ENCODE results near the gene DLGAP4. TPM values are rescaled to one million over a fixed set of nuclear protein-coding genes. Genes with fewer than 3 reads are reported as not detected.

The DLGAP4 gene
- total and polyA plus RNA-seq, 10 of the 15 experiments (the other 5 are each of a cell fraction or from before 2014, with no cell fraction given), result 0.42 to 43.3 (median 19.0) TPM

DNA sequence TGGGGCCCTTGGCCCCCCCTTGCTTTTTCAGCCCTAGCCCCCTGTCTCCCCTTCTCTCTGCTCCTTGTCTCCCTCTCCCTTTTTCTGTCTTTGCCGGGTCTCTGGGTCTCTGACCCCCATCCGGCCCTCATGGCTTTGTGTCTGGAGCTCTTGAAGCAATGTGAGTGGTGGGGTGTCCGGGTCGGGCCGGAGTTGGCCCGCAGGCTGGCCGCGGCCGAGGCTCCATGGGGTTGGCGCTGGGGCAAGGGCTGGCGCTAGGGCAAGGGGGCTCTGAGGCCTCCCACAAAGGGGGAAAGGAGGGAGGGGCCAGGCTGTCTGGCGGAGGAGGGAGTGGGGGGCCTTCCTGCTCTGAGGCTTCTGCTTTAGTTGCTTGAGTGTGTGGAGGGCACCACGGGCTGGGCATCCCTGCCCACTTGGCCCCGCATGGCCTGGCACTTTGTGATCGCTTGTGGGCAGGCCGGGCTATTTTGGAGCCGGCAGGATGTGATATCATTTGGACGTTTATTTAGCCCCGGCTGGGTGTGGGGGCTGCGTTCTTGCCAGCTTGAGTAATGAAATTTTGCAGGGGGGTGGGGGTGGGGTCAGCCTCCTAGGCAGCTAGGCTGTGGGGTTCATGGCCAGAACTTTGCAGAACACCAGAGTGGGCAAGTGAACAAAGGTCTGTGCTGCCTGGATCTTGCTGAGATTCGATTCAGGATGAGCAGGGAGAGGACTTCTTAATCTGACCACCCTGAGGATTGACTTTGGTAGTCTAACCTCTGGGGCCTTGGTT, 156.5 kb downstream of the DLGAP4 start (continued):
- TF ChIP-seq, protein P1, sequence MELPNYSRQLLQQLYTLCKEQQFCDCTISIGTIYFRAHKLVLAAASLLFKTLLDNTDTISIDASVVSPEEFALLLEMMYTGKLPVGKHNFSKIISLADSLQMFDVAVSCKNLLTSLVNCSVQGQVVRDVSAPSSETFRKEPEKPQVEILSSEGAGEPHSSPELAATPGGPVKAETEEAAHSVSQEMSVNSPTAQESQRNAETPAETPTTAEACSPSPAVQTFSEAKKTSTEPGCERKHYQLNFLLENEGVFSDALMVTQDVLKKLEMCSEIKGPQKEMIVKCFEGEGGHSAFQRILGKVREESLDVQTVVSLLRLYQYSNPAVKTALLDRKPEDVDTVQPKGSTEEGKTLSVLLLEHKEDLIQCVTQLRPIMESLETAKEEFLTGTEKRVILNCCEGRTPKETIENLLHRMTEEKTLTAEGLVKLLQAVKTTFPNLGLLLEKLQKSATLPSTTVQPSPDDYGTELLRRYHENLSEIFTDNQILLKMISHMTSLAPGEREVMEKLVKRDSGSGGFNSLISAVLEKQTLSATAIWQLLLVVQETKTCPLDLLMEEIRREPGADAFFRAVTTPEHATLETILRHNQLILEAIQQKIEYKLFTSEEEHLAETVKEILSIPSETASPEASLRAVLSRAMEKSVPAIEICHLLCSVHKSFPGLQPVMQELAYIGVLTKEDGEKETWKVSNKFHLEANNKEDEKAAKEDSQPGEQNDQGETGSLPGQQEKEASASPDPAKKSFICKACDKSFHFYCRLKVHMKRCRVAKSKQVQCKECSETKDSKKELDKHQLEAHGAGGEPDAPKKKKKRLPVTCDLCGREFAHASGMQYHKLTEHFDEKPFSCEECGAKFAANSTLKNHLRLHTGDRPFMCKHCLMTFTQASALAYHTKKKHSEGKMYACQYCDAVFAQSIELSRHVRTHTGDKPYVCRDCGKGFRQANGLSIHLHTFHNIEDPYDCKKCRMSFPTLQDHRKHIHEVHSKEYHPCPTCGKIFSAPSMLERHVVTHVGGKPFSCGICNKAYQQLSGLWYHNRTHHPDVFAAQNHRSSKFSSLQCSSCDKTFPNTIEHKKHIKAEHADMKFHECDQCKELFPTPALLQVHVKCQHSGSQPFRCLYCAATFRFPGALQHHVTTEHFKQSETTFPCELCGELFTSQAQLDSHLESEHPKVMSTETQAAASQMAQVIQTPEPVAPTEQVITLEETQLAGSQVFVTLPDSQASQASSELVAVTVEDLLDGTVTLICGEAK (IDR thresholded peaks at IDR 0.05; ENCODE audit: borderline replicate concordance), result no peak
- no peak for TF ChIP-seq HDAC2 (IDR thresholded peaks at IDR 0.05)
- no peak for TF ChIP-seq NRF1 (conservative IDR thresholded peaks at IDR 0.05; ENCODE audit: low read depth, low read length)
- TF ChIP-seq, protein P2, sequence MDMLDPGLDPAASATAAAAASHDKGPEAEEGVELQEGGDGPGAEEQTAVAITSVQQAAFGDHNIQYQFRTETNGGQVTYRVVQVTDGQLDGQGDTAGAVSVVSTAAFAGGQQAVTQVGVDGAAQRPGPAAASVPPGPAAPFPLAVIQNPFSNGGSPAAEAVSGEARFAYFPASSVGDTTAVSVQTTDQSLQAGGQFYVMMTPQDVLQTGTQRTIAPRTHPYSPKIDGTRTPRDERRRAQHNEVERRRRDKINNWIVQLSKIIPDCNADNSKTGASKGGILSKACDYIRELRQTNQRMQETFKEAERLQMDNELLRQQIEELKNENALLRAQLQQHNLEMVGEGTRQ (IDR thresholded peaks at IDR 0.05; ENCODE audit: borderline replicate concordance, low read depth, low read length), result no peak
- TF ChIP-seq, protein P3, sequence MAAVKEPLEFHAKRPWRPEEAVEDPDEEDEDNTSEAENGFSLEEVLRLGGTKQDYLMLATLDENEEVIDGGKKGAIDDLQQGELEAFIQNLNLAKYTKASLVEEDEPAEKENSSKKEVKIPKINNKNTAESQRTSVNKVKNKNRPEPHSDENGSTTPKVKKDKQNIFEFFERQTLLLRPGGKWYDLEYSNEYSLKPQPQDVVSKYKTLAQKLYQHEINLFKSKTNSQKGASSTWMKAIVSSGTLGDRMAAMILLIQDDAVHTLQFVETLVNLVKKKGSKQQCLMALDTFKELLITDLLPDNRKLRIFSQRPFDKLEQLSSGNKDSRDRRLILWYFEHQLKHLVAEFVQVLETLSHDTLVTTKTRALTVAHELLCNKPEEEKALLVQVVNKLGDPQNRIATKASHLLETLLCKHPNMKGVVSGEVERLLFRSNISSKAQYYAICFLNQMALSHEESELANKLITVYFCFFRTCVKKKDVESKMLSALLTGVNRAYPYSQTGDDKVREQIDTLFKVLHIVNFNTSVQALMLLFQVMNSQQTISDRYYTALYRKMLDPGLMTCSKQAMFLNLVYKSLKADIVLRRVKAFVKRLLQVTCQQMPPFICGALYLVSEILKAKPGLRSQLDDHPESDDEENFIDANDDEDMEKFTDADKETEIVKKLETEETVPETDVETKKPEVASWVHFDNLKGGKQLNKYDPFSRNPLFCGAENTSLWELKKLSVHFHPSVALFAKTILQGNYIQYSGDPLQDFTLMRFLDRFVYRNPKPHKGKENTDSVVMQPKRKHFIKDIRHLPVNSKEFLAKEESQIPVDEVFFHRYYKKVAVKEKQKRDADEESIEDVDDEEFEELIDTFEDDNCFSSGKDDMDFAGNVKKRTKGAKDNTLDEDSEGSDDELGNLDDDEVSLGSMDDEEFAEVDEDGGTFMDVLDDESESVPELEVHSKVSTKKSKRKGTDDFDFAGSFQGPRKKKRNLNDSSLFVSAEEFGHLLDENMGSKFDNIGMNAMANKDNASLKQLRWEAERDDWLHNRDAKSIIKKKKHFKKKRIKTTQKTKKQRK (IDR thresholded peaks at IDR 0.05; ENCODE audit: low read depth, low read length), result no peak
- no peak for TF ChIP-seq STAT1 (conservative IDR thresholded peaks at IDR 0.05)
- no peak for TF ChIP-seq ETV6 (conservative IDR thresholded peaks at IDR 0.05 in 1 of 2, IDR thresholded peaks at IDR 0.05 in 1 of 2; ENCODE audit: borderline replicate concordance in 1 of 2, low read depth in 1 of 2)
- TF ChIP-seq, protein P4, sequence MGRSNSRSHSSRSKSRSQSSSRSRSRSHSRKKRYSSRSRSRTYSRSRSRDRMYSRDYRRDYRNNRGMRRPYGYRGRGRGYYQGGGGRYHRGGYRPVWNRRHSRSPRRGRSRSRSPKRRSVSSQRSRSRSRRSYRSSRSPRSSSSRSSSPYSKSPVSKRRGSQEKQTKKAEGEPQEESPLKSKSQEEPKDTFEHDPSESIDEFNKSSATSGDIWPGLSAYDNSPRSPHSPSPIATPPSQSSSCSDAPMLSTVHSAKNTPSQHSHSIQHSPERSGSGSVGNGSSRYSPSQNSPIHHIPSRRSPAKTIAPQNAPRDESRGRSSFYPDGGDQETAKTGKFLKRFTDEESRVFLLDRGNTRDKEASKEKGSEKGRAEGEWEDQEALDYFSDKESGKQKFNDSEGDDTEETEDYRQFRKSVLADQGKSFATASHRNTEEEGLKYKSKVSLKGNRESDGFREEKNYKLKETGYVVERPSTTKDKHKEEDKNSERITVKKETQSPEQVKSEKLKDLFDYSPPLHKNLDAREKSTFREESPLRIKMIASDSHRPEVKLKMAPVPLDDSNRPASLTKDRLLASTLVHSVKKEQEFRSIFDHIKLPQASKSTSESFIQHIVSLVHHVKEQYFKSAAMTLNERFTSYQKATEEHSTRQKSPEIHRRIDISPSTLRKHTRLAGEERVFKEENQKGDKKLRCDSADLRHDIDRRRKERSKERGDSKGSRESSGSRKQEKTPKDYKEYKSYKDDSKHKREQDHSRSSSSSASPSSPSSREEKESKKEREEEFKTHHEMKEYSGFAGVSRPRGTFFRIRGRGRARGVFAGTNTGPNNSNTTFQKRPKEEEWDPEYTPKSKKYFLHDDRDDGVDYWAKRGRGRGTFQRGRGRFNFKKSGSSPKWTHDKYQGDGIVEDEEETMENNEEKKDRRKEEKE (IDR thresholded peaks at IDR 0.05), result no peak
- TF ChIP-seq, protein P5, sequence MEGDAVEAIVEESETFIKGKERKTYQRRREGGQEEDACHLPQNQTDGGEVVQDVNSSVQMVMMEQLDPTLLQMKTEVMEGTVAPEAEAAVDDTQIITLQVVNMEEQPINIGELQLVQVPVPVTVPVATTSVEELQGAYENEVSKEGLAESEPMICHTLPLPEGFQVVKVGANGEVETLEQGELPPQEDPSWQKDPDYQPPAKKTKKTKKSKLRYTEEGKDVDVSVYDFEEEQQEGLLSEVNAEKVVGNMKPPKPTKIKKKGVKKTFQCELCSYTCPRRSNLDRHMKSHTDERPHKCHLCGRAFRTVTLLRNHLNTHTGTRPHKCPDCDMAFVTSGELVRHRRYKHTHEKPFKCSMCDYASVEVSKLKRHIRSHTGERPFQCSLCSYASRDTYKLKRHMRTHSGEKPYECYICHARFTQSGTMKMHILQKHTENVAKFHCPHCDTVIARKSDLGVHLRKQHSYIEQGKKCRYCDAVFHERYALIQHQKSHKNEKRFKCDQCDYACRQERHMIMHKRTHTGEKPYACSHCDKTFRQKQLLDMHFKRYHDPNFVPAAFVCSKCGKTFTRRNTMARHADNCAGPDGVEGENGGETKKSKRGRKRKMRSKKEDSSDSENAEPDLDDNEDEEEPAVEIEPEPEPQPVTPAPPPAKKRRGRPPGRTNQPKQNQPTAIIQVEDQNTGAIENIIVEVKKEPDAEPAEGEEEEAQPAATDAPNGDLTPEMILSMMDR (IDR thresholded peaks at IDR 0.05 in 2 of 3, conservative IDR thresholded peaks at IDR 0.05 in 1 of 3; ENCODE audit: control insufficient read depth in 2 of 3, extremely low read depth in 1 of 3, insufficient read depth in 1 of 3, low read depth in 3 of 3, low read length in 3 of 3), result no peak
- no peak for TF ChIP-seq RELA (IDR thresholded peaks at IDR 0.05; ENCODE audit: borderline replicate concordance, partially characterized antibody)
- TF ChIP-seq, protein P6, sequence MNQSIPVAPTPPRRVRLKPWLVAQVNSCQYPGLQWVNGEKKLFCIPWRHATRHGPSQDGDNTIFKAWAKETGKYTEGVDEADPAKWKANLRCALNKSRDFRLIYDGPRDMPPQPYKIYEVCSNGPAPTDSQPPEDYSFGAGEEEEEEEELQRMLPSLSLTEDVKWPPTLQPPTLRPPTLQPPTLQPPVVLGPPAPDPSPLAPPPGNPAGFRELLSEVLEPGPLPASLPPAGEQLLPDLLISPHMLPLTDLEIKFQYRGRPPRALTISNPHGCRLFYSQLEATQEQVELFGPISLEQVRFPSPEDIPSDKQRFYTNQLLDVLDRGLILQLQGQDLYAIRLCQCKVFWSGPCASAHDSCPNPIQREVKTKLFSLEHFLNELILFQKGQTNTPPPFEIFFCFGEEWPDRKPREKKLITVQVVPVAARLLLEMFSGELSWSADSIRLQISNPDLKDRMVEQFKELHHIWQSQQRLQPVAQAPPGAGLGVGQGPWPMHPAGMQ (IDR thresholded peaks at IDR 0.05; ENCODE audit: borderline replicate concordance), result no peak
- TF ChIP-seq NFYB (IDR thresholded peaks at IDR 0.05; ENCODE audit: insufficient read depth, low read depth, low read length), result no peak

Measured in GM12878 (cell line).